Amniotic epithelial cell (primary cell): ENCODE data around the gene SEMG2.
A peak's percentile ranks its signal among the peaks of the same experiment; 100 is the strongest.

Experiments used
- DNase-seq: peaks from one replicate; pipeline ENCODE4 v3.0.0-alpha.2; 2010; ENCODE audit warnings: low read depth

The SEMG2 gene

GRCh38 chr20:45229264-45230056 is 8.3 kb downstream of the SEMG2 start:
- DNase-seq: no peak

- no peak for DNase-seq
Measured at GRCh38 chr20:45230631-45231030, 9.5 kb downstream of the SEMG2 start.

- DNase-seq: no peak
Measured at GRCh38 chr20:45235995-45236394, 14.8 kb downstream of the SEMG2 start.

- DNase-seq: no peak
Measured at GRCh38 chr20:45238139-45238538, 17.0 kb downstream of the SEMG2 start.

GRCh38 chr20:45246109-45246508 is 24.9 kb downstream of the SEMG2 start:
- DNase-seq: no peak

GRCh38 chr20:45247865-45248264 is 26.7 kb downstream of the SEMG2 start:
- no peak for DNase-seq

GRCh38 chr20:45248609-45249008 is 27.4 kb downstream of the SEMG2 start:
- DNase-seq: no peak

- DNase-seq: peak; percentile 19
Measured at GRCh38 chr20:45251884-45252560, 30.8 kb downstream of the SEMG2 start.

- DNase-seq: no peak
Measured at GRCh38 chr20:45253261-45253660, 32.1 kb downstream of the SEMG2 start.

GRCh38 chr20:45254383-45255262 is 33.5 kb downstream of the SEMG2 start, which contains the start of gene SLPI:
SLPI (minus strand) TSS chr20:45254564; CDS start chr20:45254543, 21 bp downstream.
- DNase-seq: peak; percentile 94

GRCh38 chr20:45257161-45257560 is 36.0 kb downstream of the SEMG2 start:
- no peak for DNase-seq

GRCh38 chr20:45257711-45258110 is 36.5 kb downstream of the SEMG2 start:
- no peak for DNase-seq

- DNase-seq: no peak
Measured at GRCh38 chr20:45258259-45258658, 37.1 kb downstream of the SEMG2 start.

- no peak for DNase-seq
Measured at GRCh38 chr20:45258664-45259063, 37.5 kb downstream of the SEMG2 start.

- no peak for DNase-seq
Measured at GRCh38 chr20:45263556-45264266, 42.5 kb downstream of the SEMG2 start.

- no peak for DNase-seq
Measured at GRCh38 chr20:45266977-45267376, 45.8 kb downstream of the SEMG2 start.

GRCh38 chr20:45268531-45268930 is 47.4 kb downstream of the SEMG2 start:
- peak; percentile 84 for DNase-seq

GRCh38 chr20:45269056-45269455 is 47.9 kb downstream of the SEMG2 start:
- peak; percentile 23 for DNase-seq

- DNase-seq: no peak
Measured at GRCh38 chr20:45269754-45270270, 48.6 kb downstream of the SEMG2 start.
